ENCODE measurements around the gene PLXNA4. TPM values are rescaled to one million over a fixed set of nuclear protein-coding genes. Genes with fewer than 3 reads are reported as not detected.

PLXNA4 gene
- total and polyA plus RNA-seq, 2 donors from 2014 or later, result 0.17 to 3.5 TPM

DNA sequence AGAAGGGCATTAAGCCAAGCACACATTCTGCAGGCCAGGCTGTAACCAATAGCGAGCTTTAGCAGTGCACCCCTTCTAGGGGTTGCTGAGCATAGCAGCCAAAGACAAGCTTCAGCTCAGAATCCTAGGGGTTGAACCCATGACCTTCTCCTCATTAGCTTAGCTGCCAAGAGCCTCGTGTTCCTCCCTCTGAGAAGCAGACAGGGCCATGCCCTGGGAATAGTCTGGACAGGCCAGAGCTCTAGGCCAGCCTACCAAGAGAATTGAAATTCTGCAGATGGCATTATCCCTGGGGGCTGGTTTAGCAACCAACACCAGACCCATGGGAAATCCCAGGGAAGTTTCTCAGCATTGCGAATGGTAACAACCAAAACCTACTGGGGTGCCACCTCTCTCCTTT lies 77.2 kb downstream of the PLXNA4 start:
- intact Hi-C loops (cut with DNase I), result no loop called here
- H3K36me3 ChIP-seq (ENCODE audit: control insufficient read depth in 2 of 3, insufficient read depth in 3 of 3, low read length in 3 of 3), result no peaks in the 10 kb centered on the region

DNA sequence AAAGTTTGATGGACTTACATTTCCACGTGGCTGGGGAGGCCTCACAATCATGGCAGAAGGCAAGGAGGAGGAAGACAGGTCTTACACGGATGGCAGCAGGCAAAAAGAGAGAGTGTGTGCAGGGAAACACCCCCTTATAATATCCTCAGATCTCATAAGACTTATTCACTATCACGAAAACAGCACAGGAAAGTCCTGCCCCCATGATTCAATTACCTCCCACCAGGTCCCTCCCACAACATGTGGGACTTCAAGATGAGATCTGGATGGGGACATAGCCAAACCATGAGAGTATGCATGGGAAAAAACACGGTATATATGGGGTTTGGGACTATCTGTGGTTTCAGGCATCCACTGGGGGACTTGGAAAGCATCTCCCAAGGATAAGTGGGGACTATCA lies 78.0 kb downstream of the PLXNA4 start:
- no peaks in the 10 kb centered on the region for H3K27me3 ChIP-seq (ENCODE audit: control insufficient read depth, insufficient read depth, low read length)

More for the DNA sequence above, 77.2 kb downstream of the PLXNA4 start:
- H3K9ac ChIP-seq (ENCODE audit: low read length in 3 of 3), result no peak overlapping the region
- no peaks in the 10 kb centered on the region for H3K9me3 ChIP-seq (ENCODE audit: control insufficient read depth in 2 of 3, insufficient read depth in 1 of 3, low read length in 3 of 3)
- DNase-seq (peak in 1 of 5 donors; percentile 36), FAIRE-seq (no peak)
- H3K27ac ChIP-seq (ENCODE audit: low read depth in 2 of 2, low read length in 2 of 2), result no peak overlapping the region
- H3K27me3 ChIP-seq (ENCODE audit: control insufficient read depth, insufficient read depth, low read length), result no peaks in the 10 kb centered on the region
- TF ChIP-seq, protein P1, sequence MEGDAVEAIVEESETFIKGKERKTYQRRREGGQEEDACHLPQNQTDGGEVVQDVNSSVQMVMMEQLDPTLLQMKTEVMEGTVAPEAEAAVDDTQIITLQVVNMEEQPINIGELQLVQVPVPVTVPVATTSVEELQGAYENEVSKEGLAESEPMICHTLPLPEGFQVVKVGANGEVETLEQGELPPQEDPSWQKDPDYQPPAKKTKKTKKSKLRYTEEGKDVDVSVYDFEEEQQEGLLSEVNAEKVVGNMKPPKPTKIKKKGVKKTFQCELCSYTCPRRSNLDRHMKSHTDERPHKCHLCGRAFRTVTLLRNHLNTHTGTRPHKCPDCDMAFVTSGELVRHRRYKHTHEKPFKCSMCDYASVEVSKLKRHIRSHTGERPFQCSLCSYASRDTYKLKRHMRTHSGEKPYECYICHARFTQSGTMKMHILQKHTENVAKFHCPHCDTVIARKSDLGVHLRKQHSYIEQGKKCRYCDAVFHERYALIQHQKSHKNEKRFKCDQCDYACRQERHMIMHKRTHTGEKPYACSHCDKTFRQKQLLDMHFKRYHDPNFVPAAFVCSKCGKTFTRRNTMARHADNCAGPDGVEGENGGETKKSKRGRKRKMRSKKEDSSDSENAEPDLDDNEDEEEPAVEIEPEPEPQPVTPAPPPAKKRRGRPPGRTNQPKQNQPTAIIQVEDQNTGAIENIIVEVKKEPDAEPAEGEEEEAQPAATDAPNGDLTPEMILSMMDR (IDR thresholded peaks at IDR 0.05; ENCODE audit: borderline replicate concordance, extremely low read depth, insufficient read depth), result no peak
- no peak overlapping the region for H3K4me3 ChIP-seq (ENCODE audit: low read length in 3 of 3)
- H3K4me1 ChIP-seq (ENCODE audit: control insufficient read depth in 2 of 3, insufficient read depth in 2 of 3, low read depth in 1 of 3, low read length in 3 of 3), result no peaks in the 10 kb centered on the region

DNA sequence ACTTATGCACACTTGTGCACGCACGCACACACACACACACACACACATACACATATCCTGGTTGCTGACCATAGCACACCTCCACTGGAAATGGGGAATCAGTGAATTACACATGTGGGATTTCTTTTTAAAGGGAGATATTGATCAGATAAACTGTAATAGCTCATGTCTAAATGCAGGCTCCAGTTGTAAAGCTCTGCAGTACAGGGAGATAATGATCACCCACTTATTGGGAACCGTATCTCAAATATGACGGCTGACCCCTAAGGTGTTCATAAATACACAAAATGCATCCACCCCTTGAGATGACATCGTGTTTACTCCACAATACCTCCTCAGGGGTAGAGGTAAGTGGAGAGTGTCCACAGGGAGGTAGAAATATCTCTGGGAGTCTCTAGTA lies 79.2 kb downstream of the PLXNA4 start:
- Histone ChIP-seq H3K27ac (ENCODE audit: low read depth in 2 of 2, low read length in 2 of 2) (no peak overlapping the region), H3K9ac (ENCODE audit: low read length in 3 of 3) (no peak overlapping the region), H3K9me3 (ENCODE audit: control insufficient read depth in 2 of 3, insufficient read depth in 1 of 3, low read length in 3 of 3) (no peaks in the 10 kb centered on the region), H3K4me1 (ENCODE audit: control insufficient read depth in 2 of 3, insufficient read depth in 2 of 3, low read depth in 1 of 3, low read length in 3 of 3) (no peaks in the 10 kb centered on the region), H3K36me3 (ENCODE audit: control insufficient read depth in 2 of 3, insufficient read depth in 3 of 3, low read length in 3 of 3) (no peaks in the 10 kb centered on the region), H3K27me3 (ENCODE audit: control insufficient read depth, insufficient read depth, low read length) (no peaks in the 10 kb centered on the region), H3K4me3 (ENCODE audit: low read length in 3 of 3) (no peak overlapping the region)
- TF ChIP-seq, protein P1 (IDR thresholded peaks at IDR 0.05; ENCODE audit: borderline replicate concordance, extremely low read depth, insufficient read depth), result no peak
- intact Hi-C loops (cut with DNase I), result no loop called here
- DNase-seq, result no peak
- no peak for FAIRE-seq

More for the DNA sequence above, 78.0 kb downstream of the PLXNA4 start:
- H3K36me3 ChIP-seq (ENCODE audit: control insufficient read depth in 2 of 3, insufficient read depth in 3 of 3, low read length in 3 of 3), result no peaks in the 10 kb centered on the region
- TF ChIP-seq, protein P1 (IDR thresholded peaks at IDR 0.05; ENCODE audit: borderline replicate concordance, extremely low read depth, insufficient read depth), result no peak
- no peak overlapping the region for H3K9ac ChIP-seq (ENCODE audit: low read length in 3 of 3)
- H3K4me3 ChIP-seq (ENCODE audit: low read length in 3 of 3), result no peak overlapping the region
- no peak for FAIRE-seq
- DNase-seq, result no peak
- intact Hi-C loops (cut with DNase I), result no loop called here
- H3K27ac ChIP-seq (ENCODE audit: low read depth in 2 of 2, low read length in 2 of 2), result no peak overlapping the region
- H3K4me1 ChIP-seq (ENCODE audit: control insufficient read depth in 2 of 3, insufficient read depth in 2 of 3, low read depth in 1 of 3, low read length in 3 of 3), result no peaks in the 10 kb centered on the region
- no peaks in the 10 kb centered on the region for H3K9me3 ChIP-seq (ENCODE audit: control insufficient read depth in 2 of 3, insufficient read depth in 1 of 3, low read length in 3 of 3)

DNA sequence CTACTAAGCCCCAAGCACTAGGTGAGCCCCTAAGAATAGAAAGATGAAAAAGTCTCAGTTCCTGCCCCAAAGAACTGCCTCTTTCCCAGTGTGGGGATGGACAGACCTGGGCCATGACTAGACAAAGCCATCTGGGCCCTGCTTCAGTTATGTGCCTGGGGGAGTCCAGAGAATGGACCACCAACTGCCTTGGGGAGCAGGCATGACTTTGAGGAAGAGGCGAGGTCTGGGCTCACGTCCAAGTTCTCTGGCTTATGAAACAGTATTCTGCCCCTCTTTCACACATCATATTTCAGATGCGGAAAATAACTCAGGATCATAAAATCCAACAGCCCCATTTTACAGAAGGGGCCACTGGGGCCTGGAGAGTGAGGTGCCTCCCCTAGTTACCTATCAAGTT lies 80.3 kb downstream of the PLXNA4 start:
- FAIRE-seq (no peak), DNase-seq (no peak)
- H3K36me3 ChIP-seq (ENCODE audit: control insufficient read depth in 2 of 3, insufficient read depth in 3 of 3, low read length in 3 of 3), result no peaks in the 10 kb centered on the region
- no peak overlapping the region for H3K4me3 ChIP-seq (ENCODE audit: low read length in 3 of 3)
- no peaks in the 10 kb centered on the region for H3K9me3 ChIP-seq (ENCODE audit: control insufficient read depth in 2 of 3, insufficient read depth in 1 of 3, low read length in 3 of 3)
- H3K4me1 ChIP-seq (ENCODE audit: control insufficient read depth in 2 of 3, insufficient read depth in 2 of 3, low read depth in 1 of 3, low read length in 3 of 3), result no peaks in the 10 kb centered on the region
- H3K9ac ChIP-seq (ENCODE audit: low read length in 3 of 3), result no peak overlapping the region
- H3K27me3 ChIP-seq (ENCODE audit: control insufficient read depth, insufficient read depth, low read length), result no peaks in the 10 kb centered on the region
- TF ChIP-seq, protein P1 (IDR thresholded peaks at IDR 0.05; ENCODE audit: borderline replicate concordance, extremely low read depth, insufficient read depth), result no peak
- H3K27ac ChIP-seq (ENCODE audit: low read depth in 2 of 2, low read length in 2 of 2), result no peak overlapping the region
- intact Hi-C loops (cut with DNase I), result no loop called here
